DND-41 (cell line): Measurements from ENCODE around the gene PRELID1.
A peak's percentile ranks its signal among the peaks of the same experiment; 100 is the strongest.

Experiments
- ATAC-seq: fragments of 200-7000 bp; cut with Tn5 transposase; 3 replicates; pipeline ENCODE4 v1.9.1; 2021; ENCODE audit warnings: low read depth; ENCODE audit not compliant: insufficient read depth
- DNase-seq: peaks from one replicate; pipeline ENCODE4 v3.0.0-alpha.2; 2020
- H2AFZ ChIP-seq: 2 replicates; pipeline ENCODE4 v1.6.0; 2012; ENCODE audit warnings: low read depth, low read length
- H3K27ac ChIP-seq: 2 replicates; pipeline ENCODE4 v1.5.1; 2012; ENCODE audit warnings: low read length, inconsistent platforms
- H3K27me3 ChIP-seq: fragments of 200-600 bp; sonication (generic); 2 replicates; pipeline ENCODE4 v1.6.0; 2012; ENCODE audit warnings: low read length, mild to moderate bottlenecking, inconsistent platforms; ENCODE audit not compliant: insufficient read depth, poor library complexity
- H3K36me3 ChIP-seq: 2 replicates; pipeline ENCODE4 v1.5.1; 2012; ENCODE audit warnings: low read length, inconsistent platforms; ENCODE audit not compliant: insufficient read depth
- H3K4me1 ChIP-seq: 2 replicates; pipeline ENCODE4 v1.5.1; 2012; ENCODE audit warnings: mild to moderate bottlenecking, low read length; ENCODE audit not compliant: insufficient read depth
- H3K4me2 ChIP-seq: 2 replicates; pipeline ENCODE4 v1.6.0; 2012; ENCODE audit warnings: mild to moderate bottlenecking, moderate library complexity, low read length, inconsistent platforms; ENCODE audit not compliant: insufficient read depth
- H3K4me3 ChIP-seq, 2 experiments: fragments of 200-600 bp in 1 of 2; shearing (Covaris generic) in 1 of 2; 2 replicates each; pipeline ENCODE4 v1.5.1; 2012 to 2016; ENCODE audit warnings: inconsistent platforms in 2 of 2, low read length in 2 of 2, mild to moderate bottlenecking in 2 of 2, low read depth in 1 of 2, moderate library complexity in 1 of 2
- H3K79me2 ChIP-seq: 2 replicates; pipeline ENCODE4 v1.6.0; 2012; ENCODE audit warnings: low read length, inconsistent platforms; ENCODE audit not compliant: insufficient read depth
- H3K9ac ChIP-seq: 2 replicates; pipeline ENCODE4 v1.6.0; 2012; ENCODE audit warnings: low read depth, mild to moderate bottlenecking, inconsistent platforms, low read length, moderate library complexity
- H3K9me3 ChIP-seq: 2 replicates; pipeline ENCODE4 v1.5.1; 2012; ENCODE audit warnings: low read length, moderate library complexity, mild to moderate bottlenecking, inconsistent platforms; ENCODE audit not compliant: insufficient read depth, severe bottlenecking
- H4K20me1 ChIP-seq: 2 replicates; pipeline ENCODE4 v1.6.0; 2012; ENCODE audit warnings: low read length; ENCODE audit not compliant: insufficient read depth
- EZH2 ChIP-seq: IDR thresholded peaks from 3 replicates; pipeline ENCODE4 v1.6.1; 2012; ENCODE audit warnings: borderline replicate concordance, low read depth, mild to moderate bottlenecking, moderate library complexity, low read length, inconsistent platforms; ENCODE audit not compliant: severe bottlenecking
- TF ChIP-seq, protein P1 (sequence below): IDR thresholded peaks from 2 replicates; pipeline ENCODE4 v1.5.1; 2012; ENCODE audit warnings: borderline replicate concordance, low read length, moderate library complexity, mild to moderate bottlenecking; ENCODE audit not compliant: poor library complexity, severe bottlenecking; ENCODE audit errors: extremely low read depth

PRELID1 gene

DNA sequence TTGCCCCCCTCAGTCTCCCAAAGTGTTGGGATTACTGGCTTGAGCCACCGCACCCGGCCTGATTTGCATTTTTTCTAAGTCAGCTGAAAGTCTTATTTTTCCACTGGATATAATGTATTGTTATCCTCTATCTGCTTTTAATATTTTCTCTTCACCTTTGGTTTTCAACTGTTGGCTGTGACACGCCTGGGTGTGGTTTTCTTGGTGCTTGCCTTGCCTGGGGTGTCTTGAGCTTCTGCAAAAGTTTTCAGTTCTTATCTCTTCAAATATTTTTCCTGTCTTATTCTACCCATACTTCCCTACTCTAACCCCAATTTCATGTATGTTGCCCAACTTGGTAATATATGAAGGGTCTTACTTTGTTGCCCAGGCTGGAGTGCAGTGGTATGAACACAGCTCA lies 12.4 kb downstream of the PRELID1 start:
- no peak overlapping the region for H2AFZ ChIP-seq
- H3K4me1 ChIP-seq: peaks cover 23% of the 10 kb centered on the region
- peaks cover 21% of the 10 kb centered on the region for H3K79me2 ChIP-seq
- no peak overlapping the region for H3K4me2 ChIP-seq
- peaks cover 14% of the 10 kb centered on the region for H3K36me3 ChIP-seq
- H4K20me1 ChIP-seq: peaks cover 8% of the 10 kb centered on the region
- H3K27me3 ChIP-seq: no peaks in the 10 kb centered on the region
- H3K9me3 ChIP-seq: no peaks in the 10 kb centered on the region
- DNase-seq: no peak
- H3K9ac ChIP-seq: no peak overlapping the region
- ATAC-seq: no peak
- H3K4me3 ChIP-seq: no peak overlapping the region
- TF ChIP-seq, protein P1, sequence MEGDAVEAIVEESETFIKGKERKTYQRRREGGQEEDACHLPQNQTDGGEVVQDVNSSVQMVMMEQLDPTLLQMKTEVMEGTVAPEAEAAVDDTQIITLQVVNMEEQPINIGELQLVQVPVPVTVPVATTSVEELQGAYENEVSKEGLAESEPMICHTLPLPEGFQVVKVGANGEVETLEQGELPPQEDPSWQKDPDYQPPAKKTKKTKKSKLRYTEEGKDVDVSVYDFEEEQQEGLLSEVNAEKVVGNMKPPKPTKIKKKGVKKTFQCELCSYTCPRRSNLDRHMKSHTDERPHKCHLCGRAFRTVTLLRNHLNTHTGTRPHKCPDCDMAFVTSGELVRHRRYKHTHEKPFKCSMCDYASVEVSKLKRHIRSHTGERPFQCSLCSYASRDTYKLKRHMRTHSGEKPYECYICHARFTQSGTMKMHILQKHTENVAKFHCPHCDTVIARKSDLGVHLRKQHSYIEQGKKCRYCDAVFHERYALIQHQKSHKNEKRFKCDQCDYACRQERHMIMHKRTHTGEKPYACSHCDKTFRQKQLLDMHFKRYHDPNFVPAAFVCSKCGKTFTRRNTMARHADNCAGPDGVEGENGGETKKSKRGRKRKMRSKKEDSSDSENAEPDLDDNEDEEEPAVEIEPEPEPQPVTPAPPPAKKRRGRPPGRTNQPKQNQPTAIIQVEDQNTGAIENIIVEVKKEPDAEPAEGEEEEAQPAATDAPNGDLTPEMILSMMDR: no peak
- no peak for TF ChIP-seq EZH2
- H3K27ac ChIP-seq: no peak overlapping the region

DNA sequence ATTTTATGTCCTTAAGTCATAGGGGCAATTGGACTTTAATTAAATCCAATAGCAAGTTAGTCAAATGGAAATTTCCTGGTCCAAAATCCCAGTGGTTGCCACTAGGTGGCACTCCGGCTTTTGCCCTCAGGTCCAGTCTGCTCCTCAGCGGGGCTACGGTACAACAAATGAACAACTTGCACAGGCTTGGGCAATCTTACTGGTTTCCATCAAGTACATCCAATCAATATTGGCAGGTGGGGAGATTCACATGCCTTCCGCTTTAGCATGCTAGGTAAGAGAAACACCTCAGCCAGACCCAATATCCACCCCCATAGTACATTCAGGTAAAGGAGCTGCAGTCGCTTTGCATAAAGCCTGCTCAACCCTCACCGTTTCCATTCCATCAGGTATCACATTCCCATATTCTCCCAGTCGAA lies 14.4 kb downstream of the PRELID1 start:
- Histone ChIP-seq H4K20me1 (peaks cover 8% of the 10 kb centered on the region), H3K79me2 (peaks cover 10% of the 10 kb centered on the region), H3K36me3 (peaks cover 11% of the 10 kb centered on the region; the same call in 1 of the 2 replicates), H3K27ac (no peak overlapping the region), H3K4me2 (no peak overlapping the region), H3K4me1 (peaks cover 16% of the 10 kb centered on the region), H3K9me3 (no peaks in the 10 kb centered on the region), H3K4me3 (no peak overlapping the region), H3K27me3 (no peaks in the 10 kb centered on the region), H2AFZ (no peak overlapping the region), H3K9ac (no peak overlapping the region)
- TF ChIP-seq EZH2: no peak
- TF ChIP-seq, protein P1: peak; percentile 90
- ATAC-seq: peak; percentile 70
- peak; percentile 75 for DNase-seq

GRCh38 chr5:177319913-177320588 lies 16.5 kb downstream of the PRELID1 start:
- Histone ChIP-seq H3K9ac (no peak overlapping the region), H3K36me3 (peaks cover 11% of the 10 kb centered on the region; the same call in 1 of the 2 replicates), H3K27me3 (no peaks in the 10 kb centered on the region), H3K4me1 (no peaks in the 10 kb centered on the region), H3K4me3 (no peak overlapping the region), H3K4me2 (no peak overlapping the region), H4K20me1 (peaks cover 8% of the 10 kb centered on the region), H3K27ac (no peak overlapping the region), H3K79me2 (no peaks in the 10 kb centered on the region), H2AFZ (no peak overlapping the region), H3K9me3 (no peaks in the 10 kb centered on the region)
- peak; percentile 49; the same call in 2 of the 3 replicates for ATAC-seq
- TF ChIP-seq, protein P1: no peak
- TF ChIP-seq EZH2: no peak
- no peak for DNase-seq
